Measurements from ENCODE around the gene SIRPA.

SIRPA gene

DNA sequence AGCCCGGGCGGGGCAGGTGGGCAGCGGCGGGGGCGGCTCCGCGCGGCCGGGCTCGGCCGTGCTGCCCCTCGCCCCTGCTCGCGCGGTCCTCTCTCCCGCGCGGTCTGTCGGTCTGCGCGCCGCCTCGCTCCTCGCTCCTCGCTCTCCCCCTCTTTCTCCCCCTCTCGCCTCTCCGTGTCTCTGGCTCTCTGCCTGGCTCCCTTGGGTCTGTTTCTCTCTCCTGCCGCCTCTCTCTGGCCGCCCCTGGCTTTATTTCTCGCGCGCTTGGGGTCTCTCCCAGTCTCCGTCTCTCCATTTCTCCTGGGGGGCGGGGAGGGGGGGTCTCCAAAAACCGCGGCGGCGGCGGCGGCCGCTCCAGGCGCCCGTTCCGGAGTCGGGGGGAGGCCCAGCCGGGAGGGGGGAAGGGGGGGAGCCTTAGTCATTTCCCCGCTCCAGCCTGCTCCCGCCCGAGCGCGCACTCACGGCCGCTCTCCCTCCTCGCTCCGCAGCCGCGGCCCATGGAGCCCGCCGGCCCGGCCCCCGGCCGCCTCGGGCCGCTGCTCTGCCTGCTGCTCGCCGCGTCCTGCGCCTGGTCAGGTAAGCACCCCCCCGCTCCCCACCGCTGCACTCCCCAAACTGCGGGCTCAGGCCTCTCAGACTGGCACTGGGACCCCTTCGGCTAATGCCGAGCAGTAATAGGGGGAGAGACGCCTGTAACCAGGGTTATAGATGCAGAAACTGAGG is at the start of gene SIRPA:
Gene SIRPA, plus strand, starts transcription at position 457 of the 723 bp plus-strand sequence. Its CDS starts 41 bp downstream, at position 498.
- no peak for DNase-seq

DNA sequence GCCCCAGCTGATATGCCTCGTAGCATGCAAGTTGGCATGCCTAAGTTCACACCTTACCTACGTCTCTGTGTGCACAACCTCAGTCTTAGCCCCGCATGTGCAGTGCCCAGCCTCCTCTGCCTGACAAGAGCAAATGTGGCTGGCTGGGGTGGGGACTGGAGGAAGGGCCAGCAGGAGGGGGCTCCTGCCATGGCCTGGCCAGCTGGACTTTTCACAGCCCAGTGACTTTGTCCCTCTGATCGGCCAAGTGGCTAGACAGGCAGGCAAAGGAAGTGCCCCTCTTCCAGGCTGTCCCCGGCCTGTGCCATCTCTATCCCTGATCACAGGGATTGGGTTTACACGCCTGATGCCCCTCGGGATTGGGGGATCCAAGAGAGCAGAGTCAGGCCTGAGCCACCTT is 49.5 kb upstream of the SIRPA start:
- no peak for DNase-seq

DNA sequence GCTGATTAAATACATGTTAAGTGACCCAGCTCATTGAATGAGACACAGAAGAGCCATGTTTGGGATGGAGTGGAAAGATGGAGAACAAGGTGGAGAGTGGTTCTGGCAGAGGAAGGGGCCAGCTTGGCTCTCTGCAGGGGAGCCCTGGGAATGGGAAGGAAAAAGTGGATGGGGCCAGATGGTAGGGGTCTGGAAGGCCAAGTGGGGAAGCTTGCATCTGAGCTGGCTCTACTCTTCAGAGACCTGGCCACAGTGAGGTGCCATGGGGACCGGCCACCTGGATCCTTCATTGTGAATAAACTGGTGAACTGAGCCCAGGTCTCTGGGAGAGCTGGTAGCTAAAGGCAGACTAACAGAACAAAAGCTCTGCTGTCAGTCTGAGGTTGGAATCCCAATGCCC is 48.9 kb upstream of the SIRPA start:
- no peak for DNase-seq

DNA sequence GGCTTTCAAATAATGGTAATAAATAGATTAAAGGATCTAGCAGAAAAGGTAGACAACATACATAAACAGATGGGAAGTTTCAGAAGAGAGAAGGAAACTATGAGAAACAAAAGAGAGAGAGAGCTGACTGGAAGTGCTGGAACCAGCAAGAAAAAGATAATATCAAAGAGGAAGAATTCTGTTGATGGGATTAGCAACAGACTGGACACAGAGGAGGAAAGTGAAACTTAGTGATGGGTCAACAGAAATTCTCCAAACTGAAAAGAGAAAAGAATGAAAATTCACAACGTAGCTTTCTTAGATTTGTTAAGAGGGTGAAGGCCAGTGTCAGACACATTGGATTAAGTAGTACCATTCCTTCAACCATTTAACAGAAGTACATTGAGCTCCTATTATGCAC is 48.3 kb upstream of the SIRPA start:
- DNase-seq = no peak

DNA sequence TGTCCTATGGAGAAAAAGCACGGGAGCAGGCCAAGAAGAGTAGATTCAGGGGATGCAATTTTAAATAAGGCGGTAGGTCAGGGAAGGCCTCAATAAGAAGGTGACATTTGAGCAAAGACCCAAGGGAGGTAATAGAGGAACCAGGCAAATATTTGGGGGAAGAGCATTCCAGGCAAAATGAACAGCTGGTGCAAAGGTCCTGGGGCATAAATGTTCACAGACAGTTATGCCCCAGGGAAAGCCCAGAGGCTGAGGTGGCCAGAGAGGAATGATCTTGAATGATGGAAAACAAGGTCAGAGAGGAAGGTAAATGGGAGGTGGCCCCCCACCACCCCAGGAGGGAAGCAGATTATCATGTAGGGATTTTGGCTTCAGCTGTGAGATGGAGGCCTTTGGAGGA is 47.4 kb upstream of the SIRPA start:
- DNase-seq = no peak

DNA sequence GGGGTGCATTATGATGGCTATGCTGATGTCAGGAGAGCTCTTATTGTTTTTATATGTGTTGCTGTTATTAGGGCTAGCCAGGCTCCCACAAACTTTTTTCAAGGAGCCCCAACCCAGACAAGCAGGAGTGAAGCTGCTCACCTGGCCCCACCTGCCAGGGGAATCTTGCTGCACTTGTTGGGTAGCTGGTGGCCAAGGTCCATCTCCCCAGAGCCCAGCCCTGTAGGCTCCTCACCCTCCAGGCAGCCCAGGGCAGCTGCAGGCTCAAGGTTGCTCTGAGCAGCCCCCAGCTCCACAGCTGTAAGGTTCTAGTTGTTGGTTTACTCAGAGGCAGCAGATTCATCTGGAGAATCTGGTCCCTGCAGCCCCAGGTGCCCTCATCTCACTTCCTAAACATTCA is 46.8 kb upstream of the SIRPA start:
- no peak for DNase-seq

DNA sequence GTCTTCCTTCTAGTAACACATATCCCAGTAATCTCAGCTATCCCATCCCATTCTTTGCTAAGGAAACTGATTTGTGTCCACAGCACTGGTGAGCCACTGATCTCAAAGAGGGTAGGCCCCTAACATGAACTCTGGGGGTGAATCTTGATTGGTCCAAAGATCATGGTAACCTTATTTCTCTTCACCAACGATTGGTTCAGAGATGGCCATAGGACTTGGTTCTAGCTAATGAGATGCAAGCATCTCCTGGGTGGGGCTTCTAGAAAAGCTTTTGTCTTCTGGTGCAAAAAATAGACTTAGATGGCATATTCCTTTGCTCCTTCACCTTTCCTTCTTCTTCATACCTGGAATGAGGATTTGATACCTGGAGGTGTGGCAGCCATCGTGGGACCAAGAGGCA is 43.8 kb upstream of the SIRPA start:
- DNase-seq = no peak

DNA sequence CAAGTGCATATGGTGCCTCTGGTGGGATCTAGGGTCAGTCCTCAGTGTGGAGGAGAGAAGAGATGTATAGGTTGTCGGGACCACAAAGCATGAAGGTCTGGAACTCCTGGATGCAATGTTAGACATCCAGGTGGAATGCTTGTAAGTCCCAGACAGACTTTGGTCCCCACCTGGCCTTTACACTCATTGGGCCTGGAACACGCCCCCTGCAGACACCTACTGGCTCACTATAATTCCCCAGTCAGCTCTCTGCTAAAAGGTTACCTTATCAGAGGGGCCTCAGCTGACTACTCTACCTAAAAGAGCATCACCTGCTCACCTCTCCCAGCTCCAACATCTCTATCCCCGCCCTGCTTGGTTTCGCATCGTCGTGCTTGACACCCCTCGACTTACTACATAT is 41.7 kb upstream of the SIRPA start:
- no peak for DNase-seq

DNA sequence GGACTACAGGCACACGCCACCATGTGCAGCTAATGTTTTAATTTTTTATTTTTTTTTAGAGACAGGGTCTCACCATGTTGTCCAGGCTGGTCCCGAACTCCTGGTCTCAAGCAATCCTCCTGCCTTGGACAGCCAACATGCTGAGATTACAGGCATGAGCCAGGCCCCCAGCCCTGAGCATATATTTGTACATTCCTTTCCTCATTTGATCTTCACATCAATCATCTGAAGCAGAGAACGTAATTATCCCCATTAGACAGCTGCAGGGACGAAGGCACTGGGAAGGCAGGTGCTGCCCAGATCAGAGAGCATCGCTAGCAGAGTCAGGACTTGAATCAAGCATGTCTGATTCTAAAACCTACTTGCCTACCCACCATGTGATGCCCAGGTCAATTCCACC is 41.0 kb upstream of the SIRPA start:
- no peak for DNase-seq

DNA sequence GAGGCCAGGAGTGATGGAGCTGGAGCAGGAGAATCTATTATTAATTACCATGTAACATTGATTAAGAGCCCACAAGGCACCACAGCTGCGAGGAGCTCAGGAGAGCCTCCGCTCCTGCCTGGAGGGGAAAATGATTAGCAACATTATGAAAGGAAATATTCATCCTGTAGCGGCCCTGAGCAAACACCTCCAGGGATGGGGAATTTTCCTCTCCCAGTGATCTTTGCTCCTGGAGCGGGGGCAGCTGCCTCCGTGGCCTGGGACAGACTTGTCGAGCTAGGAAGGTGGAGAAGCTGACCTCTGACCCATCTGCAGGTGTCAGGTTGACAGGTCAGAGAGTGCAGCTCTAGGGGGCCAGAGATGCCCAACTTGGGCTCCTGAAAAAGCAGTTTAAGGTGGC is 40.1 kb upstream of the SIRPA start:
- DNase-seq = no peak

DNA sequence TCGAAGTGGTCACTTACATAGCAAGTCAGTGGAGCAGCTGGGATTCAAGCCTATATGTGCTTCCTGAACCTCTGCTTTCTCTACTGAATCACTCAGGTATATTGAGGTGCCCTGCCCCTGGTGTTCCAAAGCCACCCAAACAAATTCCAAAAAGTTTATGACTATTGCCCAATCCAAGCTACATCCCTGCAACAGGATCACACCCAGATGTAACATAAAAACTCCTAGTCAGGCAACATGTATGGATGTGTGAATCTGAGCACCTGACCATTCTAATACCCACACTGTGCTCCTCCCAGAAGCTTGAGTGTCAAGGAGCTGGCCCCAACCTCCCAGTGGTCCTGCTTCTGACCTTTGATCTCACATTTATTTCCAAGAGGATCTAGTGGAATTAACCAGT is 39.5 kb upstream of the SIRPA start:
- no peak for DNase-seq

DNA sequence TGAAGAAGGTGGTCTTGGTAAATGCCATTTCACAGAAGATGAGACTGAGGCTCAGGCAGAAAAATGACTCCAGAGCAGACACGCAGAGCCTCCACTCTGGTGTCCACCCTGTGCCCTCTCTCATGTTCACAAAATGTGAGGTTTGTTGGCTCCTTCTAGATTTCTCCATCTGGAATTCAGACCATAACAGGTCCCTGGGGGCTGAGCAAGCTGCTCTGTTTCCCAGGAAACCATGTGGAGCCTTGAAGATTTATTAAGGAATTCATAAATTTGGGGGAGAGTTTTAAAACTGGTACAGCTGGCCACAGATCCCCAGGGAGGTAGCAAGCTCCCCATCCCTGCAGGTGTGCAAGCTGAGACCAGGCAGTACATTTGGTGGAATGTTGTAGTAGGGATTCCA is 38.8 kb upstream of the SIRPA start:
- no peak for DNase-seq

DNA sequence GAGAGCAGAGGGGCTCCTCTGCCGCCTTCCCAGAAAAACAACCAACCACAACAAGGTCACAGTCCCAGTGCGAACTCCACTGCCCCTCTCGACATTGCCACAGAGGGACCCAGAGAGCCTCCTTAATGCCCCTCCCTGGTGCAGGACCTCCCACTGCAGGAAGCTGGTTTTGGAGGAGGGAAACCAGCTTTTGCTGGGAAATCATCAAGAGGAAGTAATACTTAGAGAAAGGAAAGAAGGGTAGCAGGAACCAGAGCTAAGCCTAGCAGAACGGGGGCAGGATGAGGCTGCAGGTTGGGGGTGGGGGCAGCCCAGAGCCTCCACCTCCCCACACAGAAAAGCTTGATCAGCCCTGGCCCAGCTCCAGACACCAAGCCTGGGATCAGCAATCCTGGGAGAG is 37.7 kb upstream of the SIRPA start:
- DNase-seq = no peak

DNA sequence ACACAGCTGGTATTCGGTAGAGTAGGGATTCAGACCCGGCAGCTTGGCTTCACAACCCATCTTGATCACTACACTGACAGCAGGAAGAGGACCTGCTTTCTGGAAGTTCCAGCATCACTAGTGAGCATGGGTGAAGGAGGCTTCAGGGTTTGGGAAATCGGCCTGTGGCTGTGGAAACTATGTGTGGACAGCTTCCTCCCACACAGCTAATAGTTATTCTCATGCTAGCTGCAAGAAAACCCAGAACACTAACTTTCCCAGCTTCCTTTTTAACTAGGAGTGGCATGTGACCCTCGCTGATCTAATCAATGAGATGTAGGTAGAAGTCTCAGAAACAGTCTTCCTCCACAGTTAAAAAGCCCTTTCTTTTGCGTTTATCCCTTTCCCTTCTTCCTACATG is 36.3 kb upstream of the SIRPA start:
- no peak for DNase-seq

DNA sequence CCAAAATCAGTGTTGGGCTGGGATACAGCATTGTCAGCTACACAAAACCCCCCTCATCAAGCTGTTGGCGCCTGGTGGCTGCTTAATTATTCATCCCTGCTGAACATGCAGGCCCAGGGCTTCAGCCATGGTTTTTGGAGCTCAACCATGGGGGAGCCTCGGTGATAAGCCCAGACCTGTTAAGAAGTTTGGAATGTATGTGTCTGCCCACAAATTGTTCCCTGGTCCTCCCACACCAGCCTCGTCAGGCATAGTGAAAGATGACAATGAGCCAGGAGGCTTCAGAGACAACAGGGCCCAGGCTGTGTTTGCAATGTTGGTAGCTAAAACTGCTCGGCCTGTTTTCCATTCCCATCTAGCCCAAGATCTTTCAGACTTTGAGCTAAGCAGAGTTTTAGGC is 34.8 kb upstream of the SIRPA start:
- DNase-seq = no peak

DNA sequence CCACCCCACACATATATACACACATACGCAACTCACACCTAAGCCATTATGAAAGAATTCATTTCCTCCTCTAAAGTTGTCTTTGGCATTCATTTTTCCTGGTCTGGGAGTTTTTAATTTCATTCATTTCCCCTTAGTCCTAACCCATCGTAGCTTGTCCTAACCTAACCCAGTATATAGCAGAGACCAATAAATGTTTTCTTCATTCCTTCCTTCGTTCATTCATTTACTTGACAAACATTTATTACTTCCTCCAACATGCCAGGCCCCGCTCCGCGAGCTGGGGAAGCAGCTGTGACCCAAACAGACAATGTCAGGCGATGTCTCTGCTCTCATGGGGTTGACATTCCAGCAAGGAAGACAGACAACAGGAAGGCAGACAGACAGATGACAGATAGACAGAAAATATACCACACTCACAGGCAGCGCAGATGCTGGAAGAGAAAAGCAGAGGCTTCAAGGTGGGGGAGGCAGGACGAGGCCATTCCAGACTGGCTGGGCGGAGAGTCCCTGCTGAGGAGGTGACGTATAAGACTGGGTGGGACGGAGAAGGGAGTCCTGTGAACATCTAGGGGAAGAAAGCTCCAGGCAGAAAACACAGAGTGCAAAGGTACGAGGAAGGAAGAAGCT is 33.7 kb upstream of the SIRPA start:
- DNase-seq = no peak

DNA sequence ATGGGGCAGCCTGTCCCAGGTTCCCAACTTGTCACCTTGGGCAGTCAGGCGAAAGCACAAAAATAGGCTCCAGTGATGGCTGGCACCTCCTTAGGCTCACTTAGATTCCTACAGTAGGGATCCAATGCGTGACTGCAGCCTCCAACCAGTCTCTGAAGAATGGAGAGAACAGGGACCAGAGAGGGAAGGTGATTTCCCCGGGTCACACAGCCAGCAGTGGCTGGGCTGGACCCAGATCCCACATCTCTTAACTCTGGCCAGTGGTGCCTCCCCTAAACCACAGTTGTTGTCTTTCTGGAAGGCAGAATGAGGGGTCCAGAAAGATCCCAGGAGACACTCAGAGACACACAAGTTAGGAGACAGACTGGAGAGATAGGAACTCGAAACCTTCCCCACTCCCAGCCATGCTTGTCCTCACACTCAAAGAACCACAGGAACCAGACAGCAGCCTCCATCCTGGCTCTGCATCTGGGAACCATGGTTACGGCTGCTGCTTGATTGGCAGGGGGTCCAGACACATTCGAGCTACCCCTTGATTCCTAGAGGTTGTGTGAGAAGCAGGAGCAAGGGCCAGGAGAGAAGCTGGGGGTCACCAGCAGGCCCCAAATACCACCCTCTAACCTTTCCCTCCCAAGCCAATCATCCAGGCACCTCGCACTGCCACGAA is 33.1 kb upstream of the SIRPA start:
- no peak for DNase-seq

DNA sequence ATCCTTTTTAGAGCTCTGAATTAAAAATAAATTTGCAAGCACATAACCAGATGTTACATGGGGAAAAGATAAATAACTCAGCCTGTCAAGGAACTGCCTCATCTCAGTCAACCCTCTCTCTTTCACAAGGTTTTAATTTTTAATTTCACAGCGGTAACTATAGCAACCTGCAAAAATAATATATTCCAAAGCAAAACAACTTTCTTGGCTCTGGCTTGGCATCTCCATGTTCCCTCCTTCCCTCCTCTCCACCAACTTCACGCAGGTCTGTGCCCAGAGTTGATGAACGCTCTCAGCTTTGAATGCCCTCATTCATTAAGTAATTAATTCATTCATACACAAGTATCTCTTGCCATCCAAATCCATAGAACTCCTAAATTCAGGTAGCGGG is 32.5 kb upstream of the SIRPA start:
- no peak for DNase-seq

DNA sequence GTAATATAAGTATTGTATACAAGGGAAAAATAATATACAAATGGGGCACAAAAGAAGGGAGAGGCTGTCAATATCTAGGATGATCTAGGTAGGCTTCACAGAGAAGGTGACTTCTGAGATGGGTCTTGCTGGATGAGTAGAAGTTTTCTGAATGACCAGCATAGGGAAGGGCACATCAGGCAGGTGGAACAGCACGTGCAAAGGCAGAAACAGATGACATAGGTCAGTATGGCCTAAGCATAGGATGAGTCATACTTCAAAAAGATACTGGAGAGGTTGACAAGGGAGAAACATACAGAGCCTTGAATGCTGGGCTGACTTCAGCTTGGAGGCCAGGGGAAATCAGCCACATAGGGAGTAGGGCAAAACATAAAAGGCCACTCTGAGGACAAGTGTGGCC is 31.9 kb upstream of the SIRPA start:
- no peak for DNase-seq

DNA sequence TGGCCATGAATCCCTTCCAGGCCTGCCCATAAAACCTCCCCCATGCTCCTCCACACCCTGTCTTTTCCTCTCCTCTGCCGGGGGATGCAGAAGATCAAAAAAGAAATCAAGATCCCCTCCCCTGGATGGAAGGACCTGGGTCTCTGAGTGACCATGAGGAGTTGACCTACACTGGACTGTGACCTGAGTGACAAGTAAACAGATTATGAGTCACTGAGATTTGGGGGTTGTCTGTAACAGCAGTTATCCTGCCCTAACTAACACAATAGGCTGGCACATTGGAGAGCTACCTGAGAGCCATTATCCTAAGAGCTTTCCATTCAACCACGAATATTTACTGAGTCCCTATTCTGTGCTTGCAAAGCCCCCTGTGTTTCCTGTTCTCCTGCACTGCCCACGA is 28.4 kb upstream of the SIRPA start:
- no peak for DNase-seq

DNA sequence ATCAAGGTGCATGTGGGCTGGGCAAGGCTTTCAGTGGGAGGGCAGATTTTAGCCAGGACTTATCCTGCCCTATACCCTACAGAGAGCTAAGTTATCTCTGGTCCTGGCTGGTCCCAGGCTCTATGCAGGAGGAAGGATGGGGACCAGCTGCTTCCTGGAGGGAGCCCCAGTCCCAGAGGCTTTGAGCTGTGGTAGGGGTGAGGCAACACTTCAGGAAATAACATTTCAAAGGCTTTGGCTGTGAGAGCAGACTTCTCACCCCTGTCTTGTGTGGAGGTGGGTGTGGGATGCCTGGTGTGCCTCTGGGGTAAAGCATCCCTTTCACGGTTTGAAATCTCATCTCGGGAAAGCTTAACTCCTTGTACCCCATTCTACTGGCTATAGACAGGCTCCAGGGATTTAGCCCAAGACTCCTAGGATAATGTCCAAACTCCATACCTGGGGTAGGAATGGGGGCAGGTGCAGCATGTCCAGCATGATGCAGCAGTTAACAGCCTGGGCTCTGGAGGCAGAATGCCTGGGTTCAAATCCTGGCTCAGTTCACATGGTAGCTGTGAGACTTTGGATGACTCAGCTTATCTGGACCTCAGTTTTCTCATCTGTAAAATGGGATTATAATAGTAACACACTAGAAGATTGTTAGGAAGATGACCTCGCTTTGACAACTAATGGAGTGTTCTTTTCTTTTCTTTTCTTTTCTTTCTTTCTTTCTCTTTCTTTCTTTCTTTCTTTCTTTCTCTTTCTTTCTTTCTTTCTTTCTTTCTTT is 27.5 kb upstream of the SIRPA start:
- no peak for DNase-seq

DNA sequence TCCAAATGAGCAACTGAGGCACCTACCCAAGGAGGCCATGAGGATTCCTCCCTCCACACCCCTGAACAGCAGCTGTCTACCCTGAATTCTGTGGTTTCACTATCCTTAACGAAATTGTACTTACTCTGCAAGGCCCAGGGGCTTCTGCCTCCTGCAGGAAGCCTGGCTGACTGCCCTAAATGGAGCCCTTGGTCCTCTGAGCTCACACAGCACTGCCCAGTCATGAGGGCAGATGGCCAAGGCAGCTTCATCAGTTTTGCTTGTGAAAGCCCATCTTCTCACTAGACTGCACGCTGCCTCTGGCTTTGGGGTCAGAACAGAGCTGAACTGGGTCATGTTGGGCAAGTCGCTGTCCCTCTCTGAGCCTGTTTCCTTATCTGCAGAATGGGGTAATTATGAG is 26.4 kb upstream of the SIRPA start:
- no peak for DNase-seq

DNA sequence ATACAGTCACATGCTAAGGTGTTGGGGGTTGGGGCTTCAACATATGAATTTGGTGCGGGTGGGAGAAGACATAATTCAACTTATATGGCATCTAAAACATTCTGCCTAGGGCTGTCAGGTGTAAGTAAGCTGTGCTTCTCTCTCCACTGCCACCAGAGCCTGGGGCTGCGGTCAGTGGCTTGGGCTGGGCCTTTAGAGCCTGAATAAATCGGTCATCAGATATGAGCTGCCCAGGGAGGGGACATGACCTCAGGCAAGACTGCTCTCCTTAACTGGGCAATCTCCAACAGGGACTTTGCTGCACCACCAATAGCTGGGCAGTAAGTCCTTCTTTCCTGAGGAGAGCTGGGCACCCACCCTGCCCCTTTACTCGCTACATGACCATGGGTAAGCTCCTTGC is 24.9 kb upstream of the SIRPA start:
- no peak for DNase-seq
